Epithelial cell of esophagus (primary cell): ENCODE results near the gene HSPH1.

ENCODE experiments used
- DNase-seq: peaks from one replicate; pipeline ENCODE4 v3.0.0; 2010; ENCODE audit warnings: low read depth
- H3K4me3 ChIP-seq: 2 replicates; pipeline ENCODE4 v1.5.1; 2011; ENCODE audit warnings: mild to moderate bottlenecking, low read length, control low read depth
- CTCF ChIP-seq: IDR thresholded peaks from 2 replicates; pipeline ENCODE4 v1.5.1; 2011; ENCODE audit warnings: low read depth, mild to moderate bottlenecking, low read length, control low read depth, inconsistent platforms; ENCODE audit not compliant: insufficient read depth; ENCODE audit errors: missing control alignments

HSPH1 gene

GRCh38 chr13:31195616-31196015, 33.9 kb upstream of the HSPH1 start:
- peak; percentile 26 for DNase-seq
- TF ChIP-seq CTCF = no peak
- no peak overlapping the region for H3K4me3 ChIP-seq

GRCh38 chr13:31192306-31192705, 30.6 kb upstream of the HSPH1 start:
- no peak for DNase-seq
- no peak overlapping the region for H3K4me3 ChIP-seq
- no peak for TF ChIP-seq CTCF

- H3K4me3 ChIP-seq = no peak overlapping the region
- DNase-seq = no peak
- TF ChIP-seq CTCF = no peak
Measured at GRCh38 chr13:31191748-31192147, 30.0 kb upstream of the HSPH1 start.

GRCh38 chr13:31184981-31185645, 23.4 kb upstream of the HSPH1 start:
- no peak overlapping the region for H3K4me3 ChIP-seq
- no peak for DNase-seq
- TF ChIP-seq CTCF = no peak

- no peak overlapping the region for H3K4me3 ChIP-seq
- TF ChIP-seq CTCF = no peak
- no peak for DNase-seq
Measured at GRCh38 chr13:31184451-31184850, 22.7 kb upstream of the HSPH1 start.

GRCh38 chr13:31182987-31183386, 21.3 kb upstream of the HSPH1 start:
- H3K4me3 ChIP-seq = no peak overlapping the region
- no peak for TF ChIP-seq CTCF
- no peak for DNase-seq

- TF ChIP-seq CTCF = no peak
- no peak overlapping the region for H3K4me3 ChIP-seq
- DNase-seq = no peak
Measured at GRCh38 chr13:31179754-31180153, 18.1 kb upstream of the HSPH1 start.
